Measurements from ENCODE around the gene ZNF532.

DNA sequence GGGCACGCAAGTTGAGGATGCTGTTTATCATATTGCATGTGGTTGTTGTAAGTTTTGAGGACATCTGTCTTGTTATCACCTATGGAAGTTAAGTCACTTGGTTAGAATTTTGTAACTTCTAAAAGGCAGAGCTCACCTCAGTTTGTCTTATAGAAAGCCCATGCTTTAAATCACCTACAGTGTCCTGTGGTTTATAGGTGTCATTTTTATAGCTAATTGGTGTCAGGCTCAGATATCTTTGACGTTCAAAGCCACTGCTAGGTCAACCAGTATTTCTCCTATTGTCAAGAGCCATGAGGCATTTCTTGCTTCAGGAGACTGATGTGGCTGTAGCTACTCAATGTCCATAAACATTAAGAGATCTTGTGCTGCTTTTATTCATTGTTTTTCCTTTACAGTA is 16.8 kb downstream of the ZNF532 start:
- TF ChIP-seq GATA2 (IDR thresholded peaks at IDR 0.05; ENCODE audit: low read depth, low read length): no peak
- no peak for TF ChIP-seq GATA3 (IDR thresholded peaks at IDR 0.05; ENCODE audit: low read depth, low read length)

Data from SH-SY5Y (cell line).